BLaER1 treated with 17β-estradiol and CSF1 and Interleukin-3, amounts not matched to agents 10 nM and 100 nM (cell line): Measurements from ENCODE around the gene ABCC6.
"Not testable (repeated sequence)": the region's sequence is repeated elsewhere in the genome, so short reads cannot be mapped to it uniquely, and the experiment has no call there.

Experiments
- H3K27ac ChIP-seq, 11 experiments: shearing (Covaris generic); formaldehyde crosslinking; 2 replicates each; pipeline ENCODE4 v1.8.1; 2022
- H3K27me3 ChIP-seq, 11 experiments: shearing (Covaris generic); formaldehyde crosslinking; 2 replicates each; pipeline ENCODE4 v1.8.1; 2022
- H3K36me3 ChIP-seq, 11 experiments: shearing (Covaris generic); formaldehyde crosslinking; 2 replicates each; pipeline ENCODE4 v1.8.1; 2022
- H3K4me1 ChIP-seq, 10 experiments: shearing (Covaris generic); formaldehyde crosslinking; 2 replicates each; pipeline ENCODE4 v1.8.1; 2022
- H3K4me2 ChIP-seq, 11 experiments: shearing (Covaris generic); formaldehyde crosslinking; 2 replicates each; pipeline ENCODE4 v1.8.1; 2022
- H3K4me3 ChIP-seq, 10 experiments: shearing (Covaris generic); formaldehyde crosslinking; 2 replicates each; pipeline ENCODE4 v1.8.1; 2022
- H3K9ac ChIP-seq, 11 experiments: shearing (Covaris generic); formaldehyde crosslinking; 2 replicates each; pipeline ENCODE4 v1.8.1; 2022
- H3K9me3 ChIP-seq, 11 experiments: shearing (Covaris generic); formaldehyde crosslinking; replicated peaks in 1 of 11; 2 replicates each; pipeline ENCODE4 v1.8.1; 2022
- H4K20me1 ChIP-seq, 11 experiments: shearing (Covaris generic); formaldehyde crosslinking; 2 replicates each; pipeline ENCODE4 v1.8.1; 2022
- Cebpa-rat ChIP-seq, 11 experiments: shearing (Covaris generic); IDR thresholded peaks; 2 replicates each; pipeline ENCODE4 v1.8.1; 2022

Gene ABCC6

DNA sequence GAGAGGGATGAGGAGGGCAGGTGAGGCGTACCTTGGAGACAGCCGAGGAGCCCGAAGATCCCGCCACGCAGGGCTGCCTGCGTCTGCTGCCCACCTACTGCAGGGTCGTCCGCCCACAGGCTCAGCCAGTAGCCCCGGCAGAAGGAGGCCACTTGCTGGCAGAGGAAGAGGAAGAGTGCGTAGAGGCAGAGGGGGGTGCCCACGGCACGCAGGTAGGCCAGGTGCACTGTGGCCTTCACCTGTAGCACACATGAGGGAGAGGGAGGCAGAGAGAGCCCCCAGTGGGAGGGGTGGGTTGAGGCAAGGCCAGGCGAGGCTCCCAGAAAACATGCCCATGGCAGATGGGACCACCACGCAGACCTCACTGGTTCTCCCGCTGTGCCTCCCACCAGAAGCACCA, 53.7 kb downstream of the ABCC6 start:
- no peaks in the 10 kb centered on the region for H4K20me1 ChIP-seq
- H3K9me3 ChIP-seq, result peaks cover 0 to 2% (median 0%) of the 10 kb centered on the region in 11 experiments; a peak in 1 of 22 replicates
- no peak for TF ChIP-seq Cebpa-rat (IDR thresholded peaks at IDR 0.05)
- no peak overlapping the region for H3K4me3 ChIP-seq
- H3K27ac ChIP-seq, result no peak overlapping the region
- no peaks in the 10 kb centered on the region for H3K36me3 ChIP-seq
- no peaks in the 10 kb centered on the region; a peak in 1 of 22 replicates for H3K27me3 ChIP-seq
- no peak overlapping the region for H3K4me2 ChIP-seq
- H3K4me1 ChIP-seq, result peaks cover 0 to 10% (median 0%) of the 10 kb centered on the region in 10 experiments; a peak in 5 of 20 replicates
- H3K9ac ChIP-seq, result no peak overlapping the region

DNA sequence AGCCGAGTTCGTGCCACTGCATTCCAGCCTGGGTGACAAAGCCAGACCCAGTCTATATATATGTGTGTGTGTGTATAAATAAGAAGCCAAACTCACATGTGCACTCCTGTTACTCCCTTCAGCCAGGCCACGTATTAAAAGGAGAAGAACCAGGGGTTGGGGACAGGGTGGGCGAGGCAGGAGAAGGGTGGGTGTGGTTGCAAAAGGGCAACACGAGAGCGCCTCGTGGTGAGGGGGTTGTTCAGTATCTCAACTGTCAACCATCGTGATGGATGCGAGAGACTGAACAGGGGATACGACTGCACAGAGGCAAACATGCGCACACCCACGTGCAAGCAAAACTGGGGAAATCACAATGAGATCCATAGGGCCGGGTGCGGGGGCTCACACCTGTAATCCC, 54.9 kb downstream of the ABCC6 start:
- TF ChIP-seq Cebpa-rat (IDR thresholded peaks at IDR 0.05), result no peak
- Histone ChIP-seq H3K36me3 (no peaks in the 10 kb centered on the region), H4K20me1 (no peaks in the 10 kb centered on the region), H3K27ac (no peak overlapping the region), H3K4me3 (no peak overlapping the region), H3K9ac (no peak overlapping the region), H3K9me3 (peaks cover 0 to 10% (median 0%) of the 10 kb centered on the region in 11 experiments; a peak in 2 of 22 replicates), H3K4me1 (peaks cover 0 to 22% (median 7%) of the 10 kb centered on the region in 10 experiments; a peak in 15 of 20 replicates), H3K4me2 (no peak overlapping the region), H3K27me3 (peaks cover 0 to 4% (median 0%) of the 10 kb centered on the region in 11 experiments; a peak in 3 of 22 replicates)

- Histone ChIP-seq H3K4me2 (no peak overlapping the region), H3K4me1 (peaks cover 0 to 27% (median 12%) of the 10 kb centered on the region in 10 experiments; a peak in 15 of 20 replicates), H3K9me3 (peaks cover 0 to 10% (median 0%) of the 10 kb centered on the region in 11 experiments; a peak in 3 of 22 replicates), H4K20me1 (no peaks in the 10 kb centered on the region), H3K27me3 (peaks cover 0 to 9% (median 0%) of the 10 kb centered on the region in 11 experiments; a peak in 4 of 22 replicates), H3K4me3 (no peak overlapping the region), H3K36me3 (no peaks in the 10 kb centered on the region), H3K27ac (no peak overlapping the region), H3K9ac (no peak overlapping the region)
- no peak for TF ChIP-seq Cebpa-rat (IDR thresholded peaks at IDR 0.05)
Observed at GRCh38 chr16:16167927-16168326, 55.4 kb downstream of the ABCC6 start.

- no peak for TF ChIP-seq Cebpa-rat (IDR thresholded peaks at IDR 0.05)
- no peak overlapping the region for H3K27ac ChIP-seq
Observed at GRCh38 chr16:16166949-16167348, 56.3 kb downstream of the ABCC6 start.

DNA sequence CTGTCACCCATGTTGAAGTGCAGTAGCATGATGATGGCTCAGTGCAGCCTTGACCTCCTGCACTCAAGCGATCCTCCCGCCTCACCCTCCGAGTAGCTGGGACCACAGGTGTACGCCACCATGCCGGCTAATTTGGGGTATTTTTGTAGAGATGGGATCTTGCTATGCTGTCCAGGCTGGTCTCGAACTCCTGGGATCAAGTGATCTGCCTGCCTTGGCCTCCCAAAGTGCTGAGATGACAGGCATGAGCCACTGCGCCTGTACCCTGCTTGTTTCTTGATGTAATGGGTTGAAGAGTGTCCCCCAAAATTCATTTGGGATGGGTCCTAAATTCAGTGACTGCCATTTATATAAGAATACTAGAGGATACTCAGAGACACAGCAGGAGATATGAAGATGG, 57.2 kb downstream of the ABCC6 start:
- Histone ChIP-seq H3K9ac (no peak overlapping the region), H3K36me3 (no peaks in the 10 kb centered on the region), H3K4me1 (peaks cover 0 to 37% (median 16%) of the 10 kb centered on the region in 10 experiments; a peak in 15 of 20 replicates), H4K20me1 (no peaks in the 10 kb centered on the region), H3K4me3 (no peak overlapping the region), H3K27me3 (peaks cover 0 to 10% (median 0%) of the 10 kb centered on the region in 11 experiments; a peak in 4 of 22 replicates), H3K27ac (no peak overlapping the region), H3K9me3 (peaks cover 11 to 25% (median 18%) of the 10 kb centered on the region in 11 experiments), H3K4me2 (no peak overlapping the region)
- no peak for TF ChIP-seq Cebpa-rat (IDR thresholded peaks at IDR 0.05)

More at GRCh38 chr16:16166949-16167348, 56.3 kb downstream of the ABCC6 start:
- H3K4me3 ChIP-seq, result no peak overlapping the region
- no peak overlapping the region for H3K9ac ChIP-seq
- peaks cover 0 to 33% (median 16%) of the 10 kb centered on the region in 10 experiments; a peak in 15 of 20 replicates for H3K4me1 ChIP-seq
- H3K9me3 ChIP-seq, result peaks cover 2 to 17% (median 9%) of the 10 kb centered on the region in 11 experiments; a peak in 21 of 22 replicates
- H3K27me3 ChIP-seq, result peaks cover 0 to 10% (median 0%) of the 10 kb centered on the region in 11 experiments; a peak in 4 of 22 replicates
- no peaks in the 10 kb centered on the region for H3K36me3 ChIP-seq
- no peak overlapping the region for H3K4me2 ChIP-seq
- no peaks in the 10 kb centered on the region for H4K20me1 ChIP-seq

- Histone ChIP-seq H3K9me3 (peaks cover 29 to 44% (median 36%) of the 10 kb centered on the region in 11 experiments), H3K36me3 (peaks cover 0 to 8% (median 0%) of the 10 kb centered on the region in 11 experiments; a peak in 2 of 22 replicates), H3K4me2 (peak overlapping the region in 7 of 11 experiments; percentile 20 to 58 (median 53); a peak in 11 of 22 replicates), H4K20me1 (no peaks in the 10 kb centered on the region), H3K27me3 (peaks cover 0 to 10% (median 0%) of the 10 kb centered on the region in 11 experiments; a peak in 4 of 22 replicates), H3K4me1 (peaks cover 0 to 37% (median 16%) of the 10 kb centered on the region in 10 experiments; a peak in 15 of 20 replicates), H3K27ac (peak overlapping the region in 3 of 11 experiments; percentile 1 to 78 (median 49); a peak in 6 of 22 replicates), H3K4me3 (no peak overlapping the region), H3K9ac (0 out of 22 replicates have a peak overlapping the region, but pooled peaks of 1 of the 11 experiments have one; percentile 41)
- TF ChIP-seq Cebpa-rat (IDR thresholded peaks at IDR 0.05), result no peak
Observed at GRCh38 chr16:16164243-16164642, 59.1 kb downstream of the ABCC6 start.

DNA sequence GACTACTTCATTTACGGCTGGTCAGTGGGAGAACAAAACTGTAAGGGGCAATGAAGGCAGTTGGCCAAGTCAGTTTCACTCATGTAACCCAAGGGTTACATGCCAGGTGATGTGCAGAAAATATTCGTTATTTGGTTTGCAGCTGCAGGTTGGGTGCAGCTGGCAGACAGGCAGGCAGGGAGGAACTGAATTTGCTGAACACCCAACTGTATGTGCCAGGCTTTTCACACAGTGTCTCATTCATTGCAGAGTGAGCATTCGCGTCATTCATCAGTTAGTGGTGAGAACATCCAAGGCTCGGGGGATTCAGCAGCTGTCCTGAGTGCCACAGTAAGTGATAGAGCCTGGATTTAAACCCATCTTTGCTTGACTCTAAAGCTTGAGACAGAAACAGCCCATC, 59.7 kb downstream of the ABCC6 start:
- no peak for TF ChIP-seq Cebpa-rat (IDR thresholded peaks at IDR 0.05)
- H3K27me3 ChIP-seq, result peaks cover 0 to 10% (median 0%) of the 10 kb centered on the region in 11 experiments; a peak in 4 of 22 replicates
- no peaks in the 10 kb centered on the region for H4K20me1 ChIP-seq
- peaks cover 36 to 51% (median 43%) of the 10 kb centered on the region in 11 experiments for H3K9me3 ChIP-seq
- H3K4me2 ChIP-seq, result peak overlapping the region in 8 of 11 experiments; percentile 7 to 58 (median 51); a peak in 15 of 22 replicates
- peak overlapping the region in 5 of 11 experiments; percentile 18 to 78 (median 34); a peak in 7 of 22 replicates for H3K27ac ChIP-seq
- peaks cover 0 to 37% (median 16%) of the 10 kb centered on the region in 10 experiments; a peak in 15 of 20 replicates for H3K4me1 ChIP-seq
- no peak overlapping the region for H3K4me3 ChIP-seq
- H3K36me3 ChIP-seq, result peaks cover 0 to 10% (median 0%) of the 10 kb centered on the region in 11 experiments; a peak in 2 of 22 replicates
- peak overlapping the region in 3 of 11 experiments; percentile 9 to 41 (median 19); a peak in 3 of 22 replicates for H3K9ac ChIP-seq

DNA sequence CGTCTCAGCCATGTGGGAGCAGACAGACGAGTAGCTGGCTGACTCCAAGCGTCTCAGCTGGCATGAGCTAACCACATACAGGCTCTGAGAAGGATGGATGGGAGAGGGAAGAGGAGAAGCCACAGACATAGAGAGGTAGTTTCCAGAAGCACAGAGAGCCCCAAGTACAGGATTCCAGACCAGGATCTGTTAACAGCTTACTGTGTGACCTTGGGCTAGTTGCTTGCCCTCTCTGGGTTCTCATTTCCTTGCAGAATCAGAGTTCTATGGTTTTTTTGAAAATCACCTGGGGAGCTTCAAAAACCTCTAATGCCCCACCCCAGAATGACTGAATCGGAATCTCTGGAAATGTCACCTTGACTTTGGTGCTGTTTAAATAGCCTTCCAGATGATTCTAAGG, 60.2 kb downstream of the ABCC6 start:
- Histone ChIP-seq H3K9me3 (peaks cover 41 to 55% (median 47%) of the 10 kb centered on the region in 11 experiments), H3K4me2 (peak overlapping the region in 8 of 11 experiments; percentile 7 to 58 (median 51); a peak in 15 of 22 replicates), H3K27me3 (peaks cover 0 to 10% (median 0%) of the 10 kb centered on the region in 11 experiments; a peak in 4 of 22 replicates), H3K36me3 (peaks cover 0 to 10% (median 0%) of the 10 kb centered on the region in 11 experiments; a peak in 3 of 22 replicates), H3K4me3 (no peak overlapping the region), H3K4me1 (peaks cover 0 to 37% (median 16%) of the 10 kb centered on the region in 10 experiments; a peak in 15 of 20 replicates), H4K20me1 (no peaks in the 10 kb centered on the region), H3K27ac (peak overlapping the region in 5 of 11 experiments; percentile 18 to 78 (median 34); a peak in 7 of 22 replicates), H3K9ac (peak overlapping the region in 3 of 11 experiments; percentile 9 to 41 (median 19); a peak in 2 of 22 replicates)
- TF ChIP-seq Cebpa-rat (IDR thresholded peaks at IDR 0.05), result no peak

DNA sequence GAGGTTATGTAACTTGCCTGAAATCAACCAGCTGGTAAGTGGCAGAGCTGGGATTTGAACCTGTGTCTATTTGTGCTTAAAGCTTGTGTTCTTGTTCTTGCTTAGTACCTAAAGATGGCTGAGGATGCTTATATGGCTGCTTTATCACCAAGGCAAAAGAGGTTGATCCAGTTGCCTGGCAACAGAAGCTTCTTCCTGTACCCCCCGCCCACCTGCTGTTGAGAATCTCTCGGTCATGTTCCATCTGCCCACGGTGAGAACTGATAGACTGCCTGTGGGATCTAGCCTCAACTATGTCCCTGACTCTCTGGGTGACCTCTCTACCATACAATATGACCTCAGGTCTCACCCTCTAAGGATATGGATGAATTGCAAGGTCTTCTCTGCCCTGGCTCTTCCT, 60.7 kb downstream of the ABCC6 start:
- peaks cover 46 to 60% (median 52%) of the 10 kb centered on the region in 11 experiments for H3K9me3 ChIP-seq
- TF ChIP-seq Cebpa-rat (IDR thresholded peaks at IDR 0.05), result no peak

DNA sequence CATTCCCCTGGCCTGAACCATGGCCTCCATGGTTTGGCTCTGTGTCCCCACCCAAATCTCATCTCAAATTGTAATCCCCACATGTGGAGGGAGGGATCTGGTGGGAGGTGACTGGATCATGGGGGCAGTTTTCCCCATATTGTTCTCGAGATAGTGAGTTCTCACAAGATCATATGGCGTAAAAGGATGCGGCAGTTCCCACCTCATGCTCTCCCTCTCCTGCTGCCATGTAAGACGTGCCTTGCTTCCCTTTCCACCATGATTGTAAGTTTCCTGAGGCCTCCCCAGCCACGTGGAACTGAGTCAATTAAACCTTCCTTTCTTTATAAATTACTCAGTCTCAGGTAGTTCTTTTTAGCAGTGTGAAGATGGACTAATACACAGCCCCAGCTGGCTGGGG, 61.5 kb downstream of the ABCC6 start:
- H3K9me3 ChIP-seq, result peaks cover 53 to 68% (median 60%) of the 10 kb centered on the region in 11 experiments
- H3K27ac ChIP-seq, H3K4me3 ChIP-seq, H4K20me1 ChIP-seq, H3K9ac ChIP-seq: not testable (repeated sequence)
- 0 out of 22 replicates have a peak overlapping the region, but pooled peaks of 1 of the 11 experiments have one; percentile 58 for H3K4me2 ChIP-seq
- H3K36me3 ChIP-seq, result peaks cover 0 to 15% (median 5%) of the 10 kb centered on the region in 11 experiments; a peak in 3 of 22 replicates
- H3K4me1 ChIP-seq, result peaks cover 0 to 34% (median 16%) of the 10 kb centered on the region in 10 experiments; a peak in 15 of 20 replicates
- H3K27me3 ChIP-seq, result peaks cover 0 to 10% (median 0%) of the 10 kb centered on the region in 11 experiments; a peak in 4 of 22 replicates

More for the DNA sequence above, 60.7 kb downstream of the ABCC6 start:
- Histone ChIP-seq H3K4me1 (peaks cover 0 to 37% (median 16%) of the 10 kb centered on the region in 10 experiments; a peak in 15 of 20 replicates), H3K27me3 (peaks cover 0 to 10% (median 0%) of the 10 kb centered on the region in 11 experiments; a peak in 4 of 22 replicates), H3K9ac (peak overlapping the region in 1 of 11 experiments; percentile 41; a peak in 1 of 22 replicates), H3K4me2 (peak overlapping the region in 8 of 11 experiments; percentile 7 to 58 (median 51); a peak in 13 of 22 replicates), H3K27ac (peak overlapping the region in 4 of 11 experiments; percentile 19 to 78 (median 42); a peak in 5 of 22 replicates), H3K4me3 (no peak overlapping the region), H3K36me3 (peaks cover 0 to 13% (median 4%) of the 10 kb centered on the region in 11 experiments; a peak in 3 of 22 replicates), H4K20me1 (no peaks in the 10 kb centered on the region)
